NCI-H510A (cell line): ENCODE data around the gene TAS2R42.

Source experiments
- DNase-seq: peaks from one replicate; lab custom pipeline; 2025; lab: John Stamatoyannopoulos, UW

TAS2R42 gene, protein sequence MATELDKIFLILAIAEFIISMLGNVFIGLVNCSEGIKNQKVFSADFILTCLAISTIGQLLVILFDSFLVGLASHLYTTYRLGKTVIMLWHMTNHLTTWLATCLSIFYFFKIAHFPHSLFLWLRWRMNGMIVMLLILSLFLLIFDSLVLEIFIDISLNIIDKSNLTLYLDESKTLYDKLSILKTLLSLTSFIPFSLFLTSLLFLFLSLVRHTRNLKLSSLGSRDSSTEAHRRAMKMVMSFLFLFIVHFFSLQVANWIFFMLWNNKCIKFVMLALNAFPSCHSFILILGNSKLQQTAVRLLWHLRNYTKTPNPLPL

DNA sequence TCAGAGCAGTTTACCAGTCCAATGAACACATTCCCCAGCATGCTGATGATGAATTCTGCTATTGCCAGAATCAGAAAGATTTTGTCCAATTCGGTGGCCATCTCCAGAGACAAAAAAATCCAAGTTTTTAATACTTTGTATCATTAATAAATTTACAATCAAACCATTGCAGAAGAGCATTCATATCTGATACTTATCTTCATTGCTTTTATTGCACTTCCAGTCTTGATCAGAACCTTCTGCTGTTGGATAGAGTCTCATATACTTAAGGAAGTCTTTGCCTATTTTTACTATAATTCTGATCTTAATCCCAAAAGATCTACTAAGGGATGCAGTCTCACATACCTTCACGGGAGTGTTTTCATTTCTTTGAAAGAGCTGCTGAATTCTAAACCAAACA, at the start of gene TAS2R42:
Gene TAS2R42 (minus strand): TSS at position 101 of the 400 bp plus-strand sequence. CDS start 0 bp downstream, at position 101.
- no peak for DNase-seq

DNA sequence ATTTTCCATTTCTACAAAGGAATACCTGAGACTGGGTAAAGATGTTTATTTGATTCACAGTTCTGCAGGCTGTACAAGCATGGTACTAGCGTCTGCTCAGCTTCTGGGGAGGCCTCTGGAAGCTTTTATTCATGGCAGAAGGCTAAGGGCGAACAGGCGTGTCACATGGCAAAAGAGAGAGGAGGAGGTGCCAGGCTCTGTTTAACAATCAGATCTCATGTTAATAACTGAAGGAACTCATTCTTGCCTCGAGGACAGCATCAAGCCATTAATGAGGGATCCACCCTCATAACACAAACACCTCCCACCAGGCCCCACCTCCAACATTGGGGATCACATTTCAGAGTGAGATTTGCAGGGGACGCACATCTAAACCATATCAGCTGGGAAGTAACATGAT, 46.8 kb upstream of the TAS2R42 start:
- DNase-seq = no peak

DNA sequence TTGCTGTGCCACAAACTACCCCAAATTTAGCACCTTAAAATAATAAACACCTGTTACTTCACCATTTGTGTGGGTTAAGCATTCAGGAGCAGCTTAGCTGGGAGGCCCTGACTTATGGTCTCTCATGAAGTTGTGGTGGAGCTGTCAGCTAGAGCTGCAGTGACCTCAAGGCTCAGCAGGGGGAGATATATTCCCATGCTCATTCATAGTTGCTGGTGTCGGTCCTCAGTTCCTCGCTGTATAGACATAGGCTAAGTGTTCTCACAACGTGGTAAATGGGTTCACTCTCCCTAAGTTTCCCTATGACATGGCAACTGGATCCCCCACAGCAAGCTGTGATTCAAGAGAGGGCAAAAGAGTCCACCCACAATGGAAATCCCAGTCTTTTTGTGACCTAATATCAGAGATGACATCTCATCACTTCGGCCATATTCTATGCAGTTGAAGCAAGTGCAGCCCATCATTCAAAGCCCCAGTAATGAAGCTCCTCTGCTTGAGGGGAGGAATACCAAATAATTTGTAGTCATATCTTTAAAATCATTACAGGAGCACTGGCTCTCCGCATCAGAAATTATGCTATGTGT, 41.7 kb upstream of the TAS2R42 start:
- DNase-seq = peak; percentile 24

DNA sequence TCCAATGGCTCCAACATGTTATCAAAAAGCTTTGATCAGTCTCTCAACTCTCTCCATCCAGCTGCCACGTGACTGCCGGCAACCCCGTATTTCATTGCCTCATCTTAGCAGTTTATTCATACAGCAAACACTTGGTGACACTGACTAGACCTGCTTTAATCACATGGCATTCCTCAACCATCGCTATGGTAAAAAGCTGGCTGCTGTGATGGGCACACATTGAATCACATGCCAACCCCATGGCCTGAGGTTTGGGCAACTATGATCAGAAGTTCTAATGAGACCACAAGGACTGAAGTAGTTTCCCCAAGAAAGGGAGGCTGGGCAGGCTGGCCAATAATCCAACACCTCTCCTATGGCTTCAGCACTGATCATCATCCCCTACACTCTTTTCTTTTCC, 40.6 kb upstream of the TAS2R42 start:
- DNase-seq = no peak

DNA sequence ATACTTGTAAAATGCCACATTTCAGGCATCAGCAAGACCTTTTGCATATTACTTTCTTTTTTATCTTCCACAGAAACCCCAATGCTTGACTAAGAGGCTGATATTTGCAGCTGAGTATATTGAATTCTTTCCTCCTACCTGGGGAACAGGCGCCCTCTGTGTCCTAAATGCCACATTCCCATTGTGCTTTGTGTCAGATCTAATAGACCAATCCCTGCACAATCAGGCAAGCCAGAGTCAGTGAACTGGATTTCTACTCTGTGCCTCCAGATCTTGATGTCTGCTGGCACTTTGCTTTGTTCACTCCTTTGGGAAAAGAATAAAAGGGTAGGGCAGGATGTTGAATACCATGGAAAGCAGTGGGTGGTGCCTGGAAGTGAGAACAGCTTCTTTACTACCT, 22.4 kb upstream of the TAS2R42 start:
- no peak for DNase-seq

DNA sequence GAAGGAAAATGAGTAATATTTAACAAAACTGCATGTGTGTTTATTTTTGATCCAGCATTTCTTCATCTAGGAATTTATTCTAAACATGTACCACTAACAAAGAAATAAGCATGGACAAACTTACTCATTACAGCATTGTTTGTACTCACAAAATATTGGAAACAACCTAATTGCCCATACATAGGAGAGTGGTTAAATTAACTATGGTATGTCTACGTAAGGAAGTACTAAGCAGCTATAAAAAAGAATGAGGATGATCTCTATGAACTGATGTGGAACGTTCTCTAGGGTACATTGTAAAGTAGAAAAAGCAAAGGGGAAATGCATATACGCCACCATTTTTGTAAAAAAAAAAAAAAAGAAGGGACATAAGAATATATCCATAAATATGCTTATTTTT, 17.4 kb upstream of the TAS2R42 start:
- no peak for DNase-seq

DNA sequence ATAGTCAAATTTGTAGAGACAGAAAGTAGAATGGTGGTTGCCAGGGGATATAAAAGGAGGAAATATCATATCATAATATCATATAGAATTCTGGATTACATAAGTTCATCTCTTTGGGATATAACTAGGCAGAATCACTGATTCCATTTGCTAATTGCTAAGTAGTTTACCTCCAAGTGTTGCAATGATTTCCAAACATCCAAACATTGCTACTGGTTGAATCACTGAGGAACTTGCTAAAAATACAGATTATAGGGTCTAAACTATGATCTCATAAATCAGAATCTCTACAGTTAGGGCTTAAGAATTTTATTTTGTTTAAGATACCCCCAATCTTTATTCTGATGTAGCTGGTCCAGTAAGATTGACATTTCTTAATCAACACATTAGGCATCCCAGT, 16.1 kb upstream of the TAS2R42 start:
- DNase-seq = no peak

DNA sequence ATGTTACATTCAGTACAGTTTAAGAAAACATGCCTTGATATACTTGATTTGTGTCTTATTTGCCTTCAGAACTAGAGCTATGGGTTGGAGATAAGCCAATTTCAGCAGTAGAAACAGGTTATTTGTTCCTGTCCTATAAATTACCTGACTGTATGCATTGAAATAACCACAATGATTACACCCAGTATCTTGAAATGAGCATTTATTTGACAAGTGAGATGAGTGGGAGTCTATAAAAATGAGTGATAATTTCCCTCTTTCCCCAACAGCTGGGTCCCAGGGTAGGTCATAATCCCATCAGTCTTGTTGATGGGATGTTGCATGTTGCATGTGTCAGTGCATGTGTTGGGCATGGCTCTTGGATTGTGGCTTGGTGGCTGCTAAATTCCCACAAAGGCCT, 3.7 kb downstream of the TAS2R42 start:
- DNase-seq = no peak

DNA sequence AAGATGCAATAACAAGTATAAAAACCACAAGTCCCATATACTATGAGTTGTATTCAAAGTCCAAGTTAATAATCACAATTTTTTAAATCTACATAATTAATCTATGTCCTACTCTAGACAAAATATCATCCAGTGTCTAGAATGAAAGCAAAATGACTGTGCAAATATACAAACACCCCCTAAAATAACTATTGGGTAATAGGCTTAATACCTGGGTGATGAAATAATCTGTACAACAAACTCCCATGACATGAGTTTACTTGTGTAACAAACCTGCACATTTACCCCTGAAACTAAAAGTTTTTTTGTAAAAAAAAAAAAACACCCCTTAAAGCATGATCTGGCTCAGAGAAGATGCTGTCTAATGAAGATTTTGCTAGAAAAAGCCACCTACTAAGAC, 4.2 kb downstream of the TAS2R42 start:
- no peak for DNase-seq

DNA sequence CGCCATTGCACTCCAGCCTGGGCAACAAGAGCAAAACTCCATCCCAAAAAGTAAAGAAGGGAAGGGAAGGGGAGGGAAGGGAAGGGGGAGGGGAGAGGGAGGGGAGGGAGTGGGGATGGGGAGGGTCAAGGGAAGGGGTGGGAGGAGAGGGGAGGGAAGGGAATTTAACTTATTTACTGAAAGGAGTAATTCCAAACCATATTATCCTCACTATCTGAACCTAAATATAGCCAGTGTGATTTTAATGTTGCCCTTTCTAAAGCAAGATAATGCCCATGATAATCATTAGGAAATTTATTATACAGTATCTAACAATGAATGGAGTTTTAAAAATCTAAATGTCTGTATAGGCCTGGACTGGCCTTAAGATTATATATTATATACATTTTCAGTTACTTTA, 8.5 kb downstream of the TAS2R42 start:
- DNase-seq = no peak

DNA sequence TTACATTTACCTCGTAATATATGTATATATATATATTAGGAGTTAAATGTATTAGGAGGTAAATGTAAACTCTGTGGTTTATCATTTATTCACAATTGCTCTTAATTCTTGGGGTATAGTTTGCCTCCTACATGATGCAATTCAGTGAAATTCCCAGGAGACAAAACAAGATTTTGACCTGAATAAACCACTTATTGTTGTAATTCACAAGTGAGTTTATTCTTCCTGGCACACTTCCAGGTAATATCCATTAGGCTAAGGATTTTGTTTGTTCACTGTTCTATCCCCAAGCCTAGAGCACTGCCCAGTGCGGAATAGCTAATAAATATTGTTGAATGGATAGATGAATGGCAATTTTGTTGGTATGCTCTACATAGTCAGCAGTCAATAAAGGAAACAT, 12.7 kb downstream of the TAS2R42 start:
- no peak for DNase-seq

DNA sequence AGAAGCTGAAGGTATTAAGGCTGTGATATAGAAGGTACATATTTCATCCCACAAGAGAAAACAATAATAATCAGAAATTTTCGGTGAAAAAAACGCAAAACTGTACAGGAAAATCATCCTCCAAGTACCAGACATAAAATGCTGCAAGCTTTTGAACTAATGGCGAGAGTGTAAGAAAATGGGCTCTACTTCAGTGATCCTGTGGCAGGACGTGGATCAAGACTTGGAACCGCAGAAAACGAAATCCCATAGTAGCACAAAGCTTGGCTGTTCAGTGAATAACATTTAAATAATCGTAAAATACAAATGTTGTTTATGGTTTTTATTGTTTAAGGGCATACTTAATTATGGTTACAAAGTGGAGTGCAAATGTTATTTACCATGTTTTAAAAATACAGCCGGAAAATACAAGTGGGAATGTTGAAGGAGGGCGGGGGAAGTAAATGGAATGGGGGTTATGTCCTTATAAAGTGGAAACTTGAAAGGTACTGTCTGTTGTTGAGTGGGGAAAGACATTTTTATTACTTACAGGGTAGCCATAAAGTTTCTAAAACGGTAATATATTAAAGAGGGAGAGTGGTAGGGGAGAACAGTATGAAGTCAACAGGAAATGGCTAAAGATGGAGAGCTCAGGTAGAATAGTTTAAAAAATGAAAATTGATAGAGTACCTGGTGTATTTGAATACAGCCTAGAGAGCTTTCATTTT, 14.6 kb downstream of the TAS2R42 start:
- no peak for DNase-seq

DNA sequence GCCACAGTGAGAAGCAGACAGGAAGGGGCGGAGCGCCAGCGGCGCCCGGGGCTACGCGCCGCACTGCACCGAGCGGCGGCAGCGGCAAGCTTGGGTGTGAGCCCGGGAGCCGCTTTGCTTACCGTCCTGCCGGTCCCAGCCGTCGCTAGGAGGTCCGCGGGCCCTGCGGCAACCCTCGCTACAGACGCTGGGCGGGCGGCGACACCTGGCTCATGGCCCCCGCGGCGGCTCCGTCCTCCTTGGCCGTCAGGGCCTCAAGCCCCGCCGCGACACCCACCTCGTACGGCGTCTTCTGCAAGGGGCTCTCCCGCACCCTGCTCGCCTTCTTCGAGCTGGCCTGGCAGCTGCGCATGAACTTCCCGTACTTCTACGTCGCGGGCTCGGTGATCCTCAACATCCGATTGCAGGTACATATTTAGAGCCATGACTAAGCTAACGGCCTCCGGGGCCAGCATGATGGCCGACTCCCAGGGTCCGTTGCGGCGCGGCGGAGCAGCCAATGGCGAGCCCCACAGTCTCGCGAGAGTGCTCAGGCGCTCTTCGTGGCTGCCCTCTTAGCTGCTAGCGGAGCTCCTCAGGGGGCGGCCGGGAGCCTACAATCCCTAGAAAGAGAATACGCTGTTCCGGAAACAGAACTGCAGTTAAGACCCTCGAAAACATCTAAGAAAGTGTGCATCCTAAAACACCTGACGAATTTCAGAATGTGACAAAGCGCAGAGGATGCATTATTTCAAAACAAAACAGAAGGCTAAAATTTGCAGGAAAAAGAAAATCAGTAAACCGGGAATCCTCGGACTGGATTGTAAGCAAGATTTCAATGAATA, 15.4 kb downstream of the TAS2R42 start, which contains the start of gene SMIM10L1:
Gene SMIM10L1 (plus strand): TSS at position 50 of the 824 bp plus-strand sequence. CDS start 163 bp downstream, at position 213.
- peak; percentile 94 for DNase-seq

DNA sequence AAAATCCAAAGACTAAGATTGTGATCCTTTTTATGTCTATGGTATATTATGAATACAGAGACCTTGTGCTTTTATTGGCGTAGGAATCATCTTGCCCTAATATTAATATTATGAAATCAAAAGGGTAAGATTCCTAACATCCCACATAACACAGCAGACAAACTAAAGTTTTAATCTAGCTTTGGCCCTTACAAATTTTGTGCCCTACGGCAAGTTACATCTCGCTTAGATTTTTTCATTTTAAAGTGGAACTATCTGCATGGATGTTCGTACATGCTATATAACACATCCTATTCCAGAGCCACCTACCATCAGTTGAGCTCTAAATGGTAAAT, 16.0 kb downstream of the TAS2R42 start:
- no peak for DNase-seq

DNA sequence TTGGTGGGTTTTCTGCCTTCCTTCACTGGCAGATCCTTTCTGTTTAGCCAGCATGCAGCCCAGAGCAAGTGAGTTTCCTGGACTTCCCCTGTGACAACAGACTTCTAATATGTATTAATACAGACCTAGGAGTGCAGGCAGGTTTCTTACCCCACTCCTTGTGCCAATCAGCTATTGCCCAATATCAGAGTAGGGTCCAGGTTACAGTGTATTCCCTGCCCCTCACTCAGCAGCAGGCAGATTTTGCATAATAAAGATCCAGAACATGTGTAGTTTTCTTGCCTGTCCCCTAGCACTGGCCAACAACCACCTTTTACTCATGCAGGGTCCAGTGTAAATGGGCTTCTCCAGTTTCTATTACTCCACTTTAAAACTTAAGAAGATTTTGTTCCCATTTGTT, 20.4 kb downstream of the TAS2R42 start:
- no peak for DNase-seq

DNA sequence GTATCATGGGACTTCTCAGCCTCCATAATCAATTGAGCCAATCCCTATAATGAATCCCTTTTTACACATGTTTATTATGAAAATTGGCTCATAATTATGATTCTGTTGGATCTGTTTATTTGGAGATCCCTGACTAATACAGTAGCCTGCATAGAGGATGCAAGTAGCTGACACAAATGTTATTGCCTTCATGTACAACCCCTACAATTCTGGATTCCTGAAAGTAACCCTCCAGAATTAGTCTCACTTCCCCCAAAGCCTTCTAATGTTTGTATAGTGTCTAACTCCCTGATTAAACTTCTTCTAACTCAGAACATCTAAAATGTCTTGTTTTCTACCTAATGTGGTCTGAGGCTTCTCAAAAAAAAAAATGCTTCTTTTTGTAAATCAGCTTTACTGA, 22.4 kb downstream of the TAS2R42 start:
- no peak for DNase-seq

DNA sequence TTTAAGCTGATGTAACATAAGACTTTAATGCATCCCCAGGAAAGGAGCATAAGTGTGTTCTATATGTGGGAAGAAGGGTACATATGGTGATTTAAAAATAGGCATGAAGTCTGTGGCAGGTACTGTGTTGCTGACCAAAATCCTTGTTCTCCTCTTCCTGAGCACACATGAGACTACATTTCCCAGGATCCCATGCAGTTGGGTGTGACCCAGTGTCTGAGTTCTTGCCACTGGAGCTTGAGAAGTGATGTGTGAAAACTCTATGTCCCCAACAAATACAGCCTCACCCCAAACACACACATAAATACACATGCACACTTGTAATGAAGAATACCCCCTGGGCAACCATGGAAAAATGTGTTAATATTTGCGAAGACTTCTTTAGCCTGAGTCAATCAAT, 24.2 kb downstream of the TAS2R42 start:
- DNase-seq = no peak

DNA sequence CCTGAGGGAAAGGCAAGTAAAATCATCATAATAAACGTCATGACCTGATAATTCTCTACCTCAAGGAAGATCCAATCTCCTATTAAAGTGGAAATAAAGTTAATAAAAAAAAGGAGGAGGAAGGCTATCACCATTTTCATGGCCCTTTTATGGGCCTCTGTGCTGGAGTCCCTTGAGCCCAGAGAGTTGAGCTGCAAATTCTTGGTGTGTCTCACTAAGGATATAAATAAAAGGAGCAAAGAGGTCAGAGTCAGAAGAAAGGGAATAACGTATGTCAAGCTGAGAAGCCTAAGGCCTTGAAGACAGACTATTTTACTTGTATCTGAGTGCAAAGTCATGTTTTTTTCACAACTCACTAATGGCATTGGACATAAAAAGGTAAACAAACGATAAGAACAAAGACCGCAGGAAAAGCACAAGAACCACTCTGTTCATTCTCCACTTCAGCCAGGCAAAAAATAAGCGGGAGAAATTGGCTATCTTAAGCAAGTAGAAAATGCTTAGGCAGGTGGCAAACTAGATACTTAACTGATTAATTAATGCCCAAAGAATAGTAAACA, 27.8 kb downstream of the TAS2R42 start:
- DNase-seq = no peak

DNA sequence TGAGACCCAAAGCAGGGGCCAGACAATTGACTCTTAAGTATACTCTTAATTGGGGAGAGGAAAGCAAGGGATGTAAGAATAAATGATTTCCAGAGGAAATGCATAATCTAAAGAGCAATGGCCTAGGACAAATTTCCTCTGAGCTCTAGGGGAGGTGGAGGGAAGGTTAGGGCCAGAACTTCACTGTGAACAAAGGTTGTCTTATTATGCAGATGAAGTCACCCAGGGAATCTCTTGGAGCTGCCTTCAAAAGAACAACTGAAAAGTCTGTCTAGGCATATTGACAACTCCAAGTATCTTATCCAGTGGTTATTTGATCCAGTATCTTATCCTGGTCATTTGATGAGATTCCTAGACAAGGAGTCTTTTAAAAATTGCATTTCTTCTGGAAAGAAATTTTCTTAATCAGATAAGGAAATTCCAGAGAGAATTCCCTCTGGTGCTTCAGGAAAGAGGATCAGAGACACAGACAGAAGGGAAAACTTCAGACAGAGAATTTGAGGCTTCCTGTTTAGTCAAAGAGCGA, 32.3 kb downstream of the TAS2R42 start:
- DNase-seq = no peak

DNA sequence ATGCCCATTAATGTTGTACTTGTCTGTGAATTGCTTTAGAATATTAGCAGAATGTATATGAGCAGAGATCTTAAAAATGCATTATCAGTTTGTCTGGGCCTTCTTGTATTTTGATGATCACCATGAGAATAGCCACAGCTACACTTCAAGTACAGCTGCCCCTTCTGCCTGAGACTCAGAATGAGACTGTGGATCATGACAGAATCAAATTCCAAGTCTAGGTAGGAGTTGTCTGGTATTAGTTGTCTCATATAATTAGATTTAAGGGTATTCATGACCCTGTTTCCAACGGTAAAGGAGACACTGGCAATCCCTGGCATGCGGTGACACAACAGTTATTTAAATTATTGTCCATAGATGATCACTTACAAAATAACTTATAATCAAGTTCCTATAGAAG, 34.0 kb downstream of the TAS2R42 start:
- DNase-seq = no peak

DNA sequence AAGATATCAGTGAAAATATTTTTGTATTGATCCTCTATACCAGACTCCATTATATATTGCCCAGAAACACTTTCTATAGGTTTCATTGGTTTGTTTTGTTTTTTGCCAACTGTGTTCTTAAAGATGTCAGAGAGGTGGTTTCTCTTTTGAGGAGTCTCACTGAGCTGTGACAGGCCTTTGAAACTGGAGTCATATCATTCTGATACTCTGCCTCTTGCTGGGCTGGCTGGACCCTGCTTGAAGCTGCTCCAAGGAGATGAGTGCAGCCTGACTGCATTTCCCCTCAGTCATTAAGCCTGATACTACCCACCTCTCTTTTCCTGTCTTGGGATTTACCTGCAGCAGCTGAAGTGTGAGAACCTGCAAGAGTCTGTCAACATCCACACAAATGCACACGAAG, 35.9 kb downstream of the TAS2R42 start:
- no peak for DNase-seq

DNA sequence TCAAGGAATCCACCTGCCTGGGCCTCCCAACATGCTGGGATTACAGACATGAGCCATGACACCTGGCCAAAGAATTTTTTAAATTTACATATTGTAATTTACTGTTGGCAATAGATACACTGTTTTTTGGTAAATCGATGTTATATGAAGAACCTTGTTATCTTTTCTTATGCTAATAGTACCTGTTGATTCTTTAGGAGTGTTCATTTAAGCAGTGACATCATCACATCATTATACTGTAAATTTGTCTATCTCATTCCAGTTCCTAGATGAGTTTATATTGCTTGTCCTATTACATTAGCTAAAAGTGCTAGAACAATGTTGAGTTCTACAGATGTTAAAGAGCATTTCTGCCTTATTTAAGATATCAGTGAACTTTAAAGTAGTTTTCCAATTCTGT, 39.3 kb downstream of the TAS2R42 start:
- no peak for DNase-seq
